T-helper 1 cell (primary cell): ENCODE results near the gene POU2AF3.

Experiments
- DNase-seq, 5 donors: peaks; one replicate each; pipeline ENCODE4 v3.0.0-alpha.2; 2012 to 2020

The POU2AF3 gene

DNA sequence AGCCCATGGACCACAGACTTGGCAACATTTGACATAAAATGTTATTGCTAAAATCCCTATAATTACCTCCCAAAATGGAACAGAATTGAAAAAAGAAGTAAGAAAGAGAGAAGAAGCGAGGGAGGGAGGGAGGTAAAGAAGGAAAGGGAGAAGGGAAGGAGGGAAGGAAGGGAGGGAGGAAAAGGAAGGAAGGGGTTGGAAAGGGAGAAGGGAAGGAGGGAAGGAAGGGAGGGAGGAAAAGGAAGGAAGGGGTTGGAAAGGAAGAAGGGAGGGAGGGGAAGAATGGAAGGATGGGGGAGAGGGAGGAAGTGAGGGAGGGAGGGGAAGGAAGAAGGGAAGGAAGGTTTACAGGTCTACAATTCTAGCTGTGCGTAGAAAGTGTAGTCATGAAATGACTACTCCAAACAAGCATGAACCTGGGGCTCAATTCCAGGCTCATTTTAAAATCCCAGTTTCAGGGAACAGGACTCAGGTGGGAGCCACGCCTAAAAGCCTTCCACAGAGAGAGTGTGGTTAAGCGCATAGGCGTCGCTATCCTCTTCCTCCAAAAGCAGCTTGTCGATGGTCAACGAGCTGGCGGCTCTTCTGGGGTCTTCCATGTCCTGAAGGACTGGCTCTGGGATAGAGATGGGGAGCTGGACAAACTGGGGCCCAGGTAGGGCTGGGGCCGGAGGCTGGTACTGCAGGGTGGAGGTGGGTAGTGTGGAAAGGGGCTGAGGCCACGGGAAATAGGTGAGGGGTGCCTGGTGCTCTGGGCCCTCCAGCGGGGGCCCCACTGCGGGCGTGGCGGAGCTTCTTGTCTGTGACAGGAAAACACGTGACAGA lies 55.6 kb downstream of the POU2AF3 start:
- no peak for DNase-seq

DNA sequence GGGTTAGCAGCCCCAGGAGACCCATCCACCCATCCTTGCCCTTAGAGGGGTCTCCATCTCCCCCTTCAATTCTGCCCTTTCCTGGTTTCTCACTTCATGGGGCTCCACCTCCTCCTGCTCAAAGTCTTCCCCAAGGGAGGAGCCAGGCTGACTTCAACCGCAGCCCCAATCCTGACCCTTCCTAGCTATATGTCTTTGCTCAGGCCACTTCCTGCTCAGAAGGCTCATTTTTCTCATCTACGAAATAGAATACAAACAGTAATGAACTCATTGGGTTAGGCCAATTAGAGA lies 56.2 kb downstream of the POU2AF3 start:
- no peak for DNase-seq

DNA sequence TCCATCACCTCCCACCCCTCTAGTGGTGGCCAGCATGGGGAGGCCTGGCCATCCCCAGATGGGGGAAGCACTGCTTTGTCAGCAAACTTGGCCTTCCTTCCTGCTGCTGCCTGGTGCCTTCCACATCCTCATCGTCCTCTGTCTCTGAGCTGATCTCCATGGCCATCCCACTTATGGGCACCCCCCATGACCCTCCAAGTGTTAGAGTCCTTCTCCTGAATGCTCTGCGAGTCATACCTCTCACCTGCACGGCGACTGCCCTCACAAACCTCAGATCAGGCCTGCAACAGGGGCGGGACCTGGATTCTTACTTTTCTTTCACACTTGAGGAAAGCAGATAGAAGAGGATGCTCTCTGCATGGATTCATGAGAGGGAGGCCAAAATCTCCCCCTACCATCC lies 56.8 kb downstream of the POU2AF3 start:
- no peak for DNase-seq

DNA sequence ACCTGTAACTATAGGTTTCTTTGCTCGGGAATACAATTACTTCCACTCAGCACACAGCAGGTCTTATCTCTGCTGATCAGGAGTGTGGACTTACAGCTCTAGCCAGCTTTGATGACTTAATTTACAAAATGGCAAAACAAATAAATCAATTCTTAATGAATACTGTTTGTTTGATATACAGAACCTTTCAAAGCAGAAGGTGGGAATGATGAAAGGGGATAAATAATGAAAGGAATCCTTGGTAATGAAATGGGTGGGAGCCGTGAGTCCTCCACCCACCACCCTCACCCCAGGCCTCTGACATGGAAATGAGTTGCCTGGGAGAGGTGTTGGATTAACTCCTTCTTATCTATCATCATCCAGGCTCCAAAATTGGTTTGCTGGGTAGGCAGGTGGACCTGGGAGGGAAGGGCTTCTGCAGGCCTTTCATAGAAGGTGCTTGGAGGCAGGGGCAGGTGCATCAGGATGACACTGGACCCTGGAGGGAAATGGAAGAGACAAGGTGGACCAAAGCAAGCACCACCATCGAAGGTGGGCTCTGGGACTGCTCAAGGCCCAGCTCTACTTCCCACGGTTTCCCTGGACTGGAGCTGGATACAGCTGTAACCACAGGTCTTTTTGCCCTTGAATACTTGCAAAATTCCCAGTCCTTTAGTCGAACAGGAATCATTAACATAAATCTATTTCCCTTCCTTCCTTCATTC lies 57.8 kb downstream of the POU2AF3 start:
- DNase-seq, result no peak

DNA sequence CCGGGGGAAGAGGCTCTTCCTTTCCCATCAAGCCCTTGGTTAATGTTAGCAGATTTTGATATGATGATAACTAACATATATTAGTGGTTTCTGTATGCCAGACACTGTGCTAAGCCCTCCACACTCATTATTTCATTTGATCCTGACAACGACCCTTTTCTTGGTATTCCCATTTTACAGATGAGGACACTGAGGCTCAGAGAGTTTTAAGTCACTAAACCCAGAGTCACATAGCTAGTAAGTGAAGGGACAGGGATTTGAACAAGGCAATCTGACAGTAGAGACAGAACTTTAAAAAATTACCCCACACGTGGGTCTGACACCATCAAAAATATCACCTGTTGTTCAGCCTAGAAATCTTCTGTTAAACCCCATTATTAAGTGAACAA lies 58.3 kb downstream of the POU2AF3 start:
- no peak for DNase-seq

DNA sequence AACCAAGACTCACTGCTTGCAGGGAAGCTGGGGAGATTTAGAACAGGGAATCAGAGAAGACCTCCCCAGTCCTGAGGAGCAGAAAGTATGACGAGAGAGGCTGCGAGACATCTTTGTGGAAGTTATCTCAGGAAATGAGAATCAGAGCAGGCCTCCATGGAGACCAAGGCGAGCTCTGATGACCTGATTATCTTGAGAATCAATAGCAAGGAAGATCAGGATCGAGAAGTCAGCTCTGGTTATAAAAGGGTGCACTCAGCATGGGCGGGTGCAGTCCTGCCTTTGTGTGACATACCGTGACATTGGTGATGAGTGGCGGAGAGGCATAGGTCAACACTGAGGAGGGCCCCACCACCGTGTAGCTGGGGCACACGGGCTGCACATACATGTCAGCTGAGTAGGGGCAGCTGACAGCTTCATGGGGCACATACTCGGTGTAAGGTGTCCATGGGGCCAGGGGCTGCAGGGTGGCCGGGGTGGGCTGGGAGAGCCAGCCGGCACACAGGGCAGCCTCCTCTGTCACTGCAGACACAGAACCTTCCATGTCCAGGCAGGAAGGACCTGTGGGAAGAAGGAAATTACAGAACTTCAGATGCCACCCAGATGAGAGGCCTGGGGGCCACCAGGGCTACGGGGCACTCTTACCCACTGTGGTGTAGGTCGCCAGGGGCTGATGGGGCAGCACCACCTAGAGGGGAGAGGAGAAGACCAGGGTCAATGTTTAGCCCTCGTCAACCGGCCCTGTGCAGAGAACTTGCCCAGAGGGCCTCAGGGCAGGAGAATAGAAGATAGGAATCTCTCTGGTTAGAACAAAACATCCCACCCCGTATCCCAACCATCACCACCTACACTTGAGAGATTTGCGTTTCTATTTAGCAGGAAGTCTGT lies 59.0 kb downstream of the POU2AF3 start:
- no peak for DNase-seq
